Suprapubic skin (tissue), 4 donors: Measurements from ENCODE around the gene ERVW-1.

Experiments used
- CTCF ChIP-seq, 2 donors: fragments of 200-600 bp in 1 of 2; fragments of 450-650 bp in 1 of 2; sonication (generic) in 1 of 2; IDR thresholded peaks; one replicate each; pipeline ENCODE4 v1.5.1; 2016 to 2019; ENCODE audit warnings: antibody characterized with exemption in 2 of 2, mild to moderate bottlenecking in 1 of 2, moderate library complexity in 1 of 2
- EP300 ChIP-seq: sonication (generic); formaldehyde crosslinking; IDR thresholded peaks from one replicate; pipeline ENCODE4 v1.6.1; 2017; ENCODE audit warnings: antibody characterized with exemption
- POLR2A ChIP-seq, 2 donors: fragments of 450-650 bp; IDR thresholded peaks; one replicate each; pipeline ENCODE4 v1.6.1; 2017; ENCODE audit warnings: antibody characterized with exemption in 2 of 2, mild to moderate bottlenecking in 2 of 2, moderate library complexity in 2 of 2
- POLR2AphosphoS5 ChIP-seq, 3 donors: sonication (generic); formaldehyde crosslinking; IDR thresholded peaks; one replicate each; pipeline ENCODE4 v1.6.1; 2017; ENCODE audit warnings: antibody characterized with exemption in 3 of 3

GRCh38 chr7:92456236-92456635, 21.5 kb downstream of the ERVW-1 start:
- TF ChIP-seq CTCF (IDR thresholded peaks at IDR 0.05) = no peak
- TF ChIP-seq POLR2AphosphoS5 (IDR thresholded peaks at IDR 0.05) = no peak
- no peak for TF ChIP-seq EP300
- no peak for TF ChIP-seq POLR2A (IDR thresholded peaks at IDR 0.05)
